IMR-90 (cell line): ENCODE data around the gene RPS8. TPM values are rescaled to one million over a fixed set of nuclear protein-coding genes. Genes with fewer than 3 reads are reported as not detected.

Experiments used
- ATAC-seq: fragments of 200-7000 bp; cut with Tn5 transposase; 2 replicates; pipeline ENCODE4 v1.9.1; 2020; ENCODE audit warnings: low read depth, mild to moderate bottlenecking, moderate library complexity
- BruUV-seq: library from RNA; stranded (reverse); fragments of 400-500 nt; replicated peaks from 2 replicates; lab custom pipeline; 2021; lab: Mats Ljungman, UMichigan
- CTCF ChIA-PET: fragments of 300-600 bp; formaldehyde crosslinking; extraction: SDS; loops from one replicate; lab custom pipeline; 2021; ENCODE audit warnings: antibody characterized with exemption; lab: Yijun Ruan, JAX
- POLR2A ChIA-PET: fragments of 300-600 bp; sonication (Branson Sonifier 250); formaldehyde crosslinking; loops from one replicate; lab custom pipeline; 2022; ENCODE audit warnings: antibody characterized with exemption; ENCODE audit not compliant: unreplicated experiment; lab: Charles Lee
- DNase-seq: peaks from one replicate; pipeline ENCODE4 v3.0.0; 2013
- H2AFZ ChIP-seq: replicated peaks from 2 replicates; pipeline ENCODE3; 2013; ENCODE audit warnings: low read length, mild to moderate bottlenecking; ENCODE audit not compliant: poor library complexity
- H2AK5ac ChIP-seq: 2 replicates; pipeline ENCODE4 v1.6.1; 2013; ENCODE audit warnings: low read depth, low read length, inconsistent platforms
- H2AK9ac ChIP-seq: replicated peaks from 2 replicates; pipeline ENCODE3; 2013; ENCODE audit warnings: mild to moderate bottlenecking, low read depth, low read length, moderate library complexity; ENCODE audit not compliant: poor library complexity
- H2BK120ac ChIP-seq: 2 replicates; pipeline ENCODE4 v1.6.1; 2013; ENCODE audit warnings: low read depth, low read length, inconsistent platforms
- H2BK15ac ChIP-seq: 3 replicates; pipeline ENCODE4 v1.6.1; 2013; ENCODE audit warnings: low read depth, low read length, inconsistent platforms
- H2BK20ac ChIP-seq: 2 replicates; pipeline ENCODE4 v1.6.1; 2013; ENCODE audit warnings: low read depth, mild to moderate bottlenecking, inconsistent platforms, low read length, moderate library complexity
- H2BK5ac ChIP-seq: 2 replicates; pipeline ENCODE4 v1.6.1; 2013; ENCODE audit warnings: mild to moderate bottlenecking, low read depth, low read length, inconsistent platforms; ENCODE audit not compliant: poor library complexity, severe bottlenecking
- H3K14ac ChIP-seq: replicated peaks from 2 replicates; pipeline ENCODE4 v1.6.1; 2013; ENCODE audit warnings: low read depth, low read length, inconsistent platforms
- H3K18ac ChIP-seq: 2 replicates; pipeline ENCODE4 v1.6.1; 2013; ENCODE audit warnings: low read depth, low read length, control low read depth
- H3K23ac ChIP-seq: 2 replicates; pipeline ENCODE4 v1.6.1; 2013; ENCODE audit warnings: low read depth, low read length, inconsistent platforms
- H3K27ac ChIP-seq: 2 replicates; pipeline ENCODE4 v1.5.1; 2013; ENCODE audit warnings: mild to moderate bottlenecking, control low read depth, low read length; ENCODE audit not compliant: insufficient read depth
- H3K27me3 ChIP-seq: 2 replicates; pipeline ENCODE4 v1.6.1; 2013; ENCODE audit warnings: low read length; ENCODE audit not compliant: control insufficient read depth, insufficient read depth
- H3K36me3 ChIP-seq: 2 replicates; pipeline ENCODE4 v1.6.1; 2013; ENCODE audit warnings: low read length, mixed read lengths; ENCODE audit not compliant: control insufficient read depth, insufficient read depth
- H3K4ac ChIP-seq: 2 replicates; pipeline ENCODE4 v1.6.1; 2013; ENCODE audit warnings: low read depth, low read length, inconsistent platforms
- H3K4me1 ChIP-seq: 2 replicates; pipeline ENCODE4 v1.6.1; 2013; ENCODE audit warnings: low read length, mixed read lengths; ENCODE audit not compliant: control insufficient read depth, insufficient read depth
- H3K4me2 ChIP-seq: 2 replicates; pipeline ENCODE4 v1.6.1; 2013; ENCODE audit warnings: low read depth, mild to moderate bottlenecking, control low read depth, low read length, moderate library complexity
- H3K4me3 ChIP-seq: 2 replicates; pipeline ENCODE4 v1.5.1; 2013; ENCODE audit warnings: low read depth, mild to moderate bottlenecking, control low read depth, low read length, moderate library complexity; ENCODE audit not compliant: insufficient read depth
- H3K56ac ChIP-seq: 2 replicates; pipeline ENCODE4 v1.6.1; 2013; ENCODE audit warnings: low read length, inconsistent platforms; ENCODE audit not compliant: insufficient read depth; ENCODE audit errors: extremely low read depth
- H3K79me1 ChIP-seq, 2 experiments: 2 replicates each; pipeline ENCODE4 v1.6.1; 2013; ENCODE audit warnings: low read length in 2 of 2, inconsistent platforms in 1 of 2, low read depth in 1 of 2
- H3K9ac ChIP-seq: 2 replicates; pipeline ENCODE4 v1.6.1; 2013; ENCODE audit warnings: low read depth, low read length, control low read depth
- H3K9me1 ChIP-seq: 2 replicates; pipeline ENCODE4 v1.6.1; 2013; ENCODE audit warnings: low read length, inconsistent platforms; ENCODE audit not compliant: insufficient read depth
- H3K9me3 ChIP-seq: 2 replicates; pipeline ENCODE4 v1.6.1; 2013; ENCODE audit warnings: low read length; ENCODE audit not compliant: control insufficient read depth, insufficient read depth
- H4K20me1 ChIP-seq: 2 replicates; pipeline ENCODE4 v1.6.1; 2013; ENCODE audit warnings: low read length, inconsistent platforms; ENCODE audit not compliant: insufficient read depth
- H4K5ac ChIP-seq: 2 replicates; pipeline ENCODE4 v1.6.1; 2013; ENCODE audit warnings: mild to moderate bottlenecking, low read depth, low read length, control low read depth
- H4K8ac ChIP-seq, 2 experiments: 2 replicates each; pipeline ENCODE4 v1.6.1; 2013; ENCODE audit warnings: low read depth in 2 of 2, low read length in 2 of 2, control low read depth in 1 of 2, inconsistent platforms in 1 of 2
- H4K91ac ChIP-seq: 2 replicates; pipeline ENCODE4 v1.6.1; 2013; ENCODE audit warnings: low read depth, low read length, inconsistent platforms; ENCODE audit not compliant: insufficient read depth
- BHLHE40 ChIP-seq: fragments of 150-350 bp; IDR thresholded peaks from 2 replicates; pipeline ENCODE4 v1.6.1; 2016; ENCODE audit warnings: mild to moderate bottlenecking, low read depth, low read length
- CEBPB ChIP-seq: IDR thresholded peaks from 2 replicates; pipeline ENCODE4 v1.6.1; 2012; ENCODE audit warnings: low read depth, low read length, improper control_type of control experiment
- CTCF ChIP-seq: conservative IDR thresholded peaks from 2 replicates; pipeline ENCODE4 v1.5.1; 2012; ENCODE audit warnings: mild to moderate bottlenecking, low read depth, low read length, improper control_type of control experiment
- ELK1 ChIP-seq: fragments of 150-350 bp; IDR thresholded peaks from 2 replicates; pipeline ENCODE4 v1.6.1; 2016; ENCODE audit warnings: low read depth, mild to moderate bottlenecking, low read length, moderate library complexity, borderline replicate concordance
- FOS ChIP-seq: fragments of 150-350 bp; IDR thresholded peaks from 2 replicates; pipeline ENCODE4 v1.6.1; 2016; ENCODE audit warnings: low read depth, low read length
- MAFK ChIP-seq: IDR thresholded peaks from 2 replicates; pipeline ENCODE4 v1.6.1; 2012; ENCODE audit warnings: low read depth, low read length, improper control_type of control experiment
- MAZ ChIP-seq: IDR thresholded peaks from 2 replicates; pipeline ENCODE4 v1.6.1; 2012; ENCODE audit warnings: low read depth, mild to moderate bottlenecking, low read length, improper control_type of control experiment, moderate library complexity, borderline replicate concordance
- MXI1 ChIP-seq: IDR thresholded peaks from 2 replicates; pipeline ENCODE4 v1.6.1; 2012; ENCODE audit warnings: low read depth, mild to moderate bottlenecking, low read length, moderate library complexity, borderline replicate concordance
- NFE2L2 ChIP-seq: fragments of 150-350 bp; IDR thresholded peaks from 2 replicates; pipeline ENCODE4 v1.6.1; 2016; ENCODE audit warnings: low read depth, mild to moderate bottlenecking, low read length
- POLR2A ChIP-seq: IDR thresholded peaks from 2 replicates; pipeline ENCODE4 v1.6.1; 2012; ENCODE audit warnings: mild to moderate bottlenecking, low read depth, low read length
- RAD21 ChIP-seq: IDR thresholded peaks from 2 replicates; pipeline ENCODE4 v1.6.1; 2012; ENCODE audit warnings: low read length, improper control_type of control experiment
- RCOR1 ChIP-seq: IDR thresholded peaks from 2 replicates; pipeline ENCODE4 v1.6.1; 2012; ENCODE audit warnings: mild to moderate bottlenecking, low read length, improper control_type of control experiment; ENCODE audit not compliant: insufficient replicate concordance
- RFX5 ChIP-seq: IDR thresholded peaks from 2 replicates; pipeline ENCODE4 v1.8.0; 2012; ENCODE audit warnings: low read depth, mild to moderate bottlenecking, low read length, moderate library complexity
- SMC3 ChIP-seq: fragments of 150-350 bp; IDR thresholded peaks from 2 replicates; pipeline ENCODE4 v1.6.1; 2016; ENCODE audit warnings: low read depth, mild to moderate bottlenecking, antibody characterized with exemption, low read length, moderate library complexity
- USF2 ChIP-seq: fragments of 150-350 bp; IDR thresholded peaks from 2 replicates; pipeline ENCODE4 v1.6.1; 2017; ENCODE audit warnings: mild to moderate bottlenecking, antibody characterized with exemption, low read length, low read depth
- WGBS, 2 experiments: methylation state at CpG; one replicate each; pipeline versions ENCODE4 v1.1.5 to v1.1.7; 2013; ENCODE audit warnings: missing lambda C conversion rate in 2 of 2; ENCODE audit not compliant: insufficient read length in 1 of 2; ENCODE audit errors: extremely low coverage in 2 of 2; 5-methylcytosine and 5-hydroxymethylcytosine counted together
- dilution Hi-C: fragments of 300-500 bp; cut with HindIII; formaldehyde crosslinking; loops from one replicate; pipeline ENCODE4 v1.14.3; 2018; ENCODE audit warnings: low sequenced_read_pairs; ENCODE audit not compliant: unreplicated experiment
- in situ Hi-C: fragments of 300-500 bp; cut with MboI; formaldehyde crosslinking; loops from 3 replicates; pipeline ENCODE4 v1.14.3; 2019; ENCODE audit warnings: low sequenced_read_pairs, inconsistent platforms, mixed read lengths
- intact Hi-C: fragments of 100-400 bp; cut with micrococcal nuclease; formaldehyde crosslinking; loops from 2 replicates; pipeline ENCODE4 v1.10.0; 2022
- polyA plus RNA-seq, 3 experiments: library from polyadenylated mRNA; depleted of rRNA; stranded (reverse); fragments of >200 nt; gene quantifications; 2 replicates each; pipeline ENCODE4 v1.2.3, GENCODE V29; 2012; ENCODE audit warnings: low replicate concordance in 1 of 3
- total RNA-seq: library from RNA; depleted of rRNA; stranded (reverse); fragments of >200 nt; gene quantifications from 2 replicates; pipeline ENCODE4 v1.2.3, GENCODE V29; 2012

Gene RPS8
- total and polyA plus RNA-seq, 2 of the 4 experiments (the other 2 are of a cell fraction): 2,171 to 2,255 TPM

GRCh38 chr1:44805311-44806024 lies 30.1 kb downstream of the RPS8 start:
- ChIA-PET CTCF (no interaction called here), POLR2A (interaction anchor here (1.0 kb wide), 1 partner anchor 14 kb away, joined by 3 read pairs; no protein-coding TSS in a partner anchor)
- DNase-seq: no peak
- 97% methylated on average over 14 of the region's 20 CpGs; no CpG with 5 or more reads in 1 of the 2 experiments for WGBS, 2 experiments
- no peak overlapping the region for H3K4me3 ChIP-seq
- H2BK120ac ChIP-seq: no peak overlapping the region
- in situ Hi-C loops: no loop called here
- no peak overlapping the region for H3K9ac ChIP-seq
- H3K9me3 ChIP-seq: no peaks in the 10 kb centered on the region
- H3K9me1 ChIP-seq: peaks cover 30% of the 10 kb centered on the region
- H2AFZ ChIP-seq: no peak overlapping the region
- peak overlapping the region; percentile 35 for H2AK9ac ChIP-seq
- dilution Hi-C loops: no loop called here
- H3K27me3 ChIP-seq: no peaks in the 10 kb centered on the region
- no peak overlapping the region for H3K56ac ChIP-seq
- peaks cover 29% of the 10 kb centered on the region for H4K20me1 ChIP-seq
- no peak overlapping the region; the same call in 1 of the 2 replicates for H3K27ac ChIP-seq
- no peak overlapping the region for H3K4ac ChIP-seq
- no peak overlapping the region for H2BK20ac ChIP-seq
- no peak overlapping the region for H3K14ac ChIP-seq
- no peak overlapping the region for H4K5ac ChIP-seq
- no peak overlapping the region for H4K91ac ChIP-seq
- BruUV-seq: no TSS peak
- no peak for ATAC-seq
- peaks cover 47% of the 10 kb centered on the region for H3K4me1 ChIP-seq
- no peak overlapping the region for H2BK15ac ChIP-seq
- H3K4me2 ChIP-seq: no peak overlapping the region
- H3K79me1 ChIP-seq: peaks cover 31 to 65% of the 10 kb centered on the region in 2 experiments
- H2BK5ac ChIP-seq: peak overlapping the region; percentile 16
- H4K8ac ChIP-seq: no peak overlapping the region
- no peak overlapping the region for H3K18ac ChIP-seq
- H3K23ac ChIP-seq: no peak overlapping the region
- peaks cover 37% of the 10 kb centered on the region for H3K36me3 ChIP-seq
- intact Hi-C loops: loop anchor here (5.0 to 10.0 kb wide), 2 partner anchors 73 to 499 kb away; partner anchors contain the start of gene RNU5D-1
- peak overlapping the region; percentile 14; the same call in 1 of the 2 replicates for H2AK5ac ChIP-seq
- TF ChIP-seq MXI1: no peak
- TF ChIP-seq RCOR1: no peak
- TF ChIP-seq RAD21: no peak
- TF ChIP-seq POLR2A: no peak; the same call in 1 of the 2 replicates
- no peak for TF ChIP-seq SMC3
- TF ChIP-seq RFX5: no peak
- no peak for TF ChIP-seq MAZ
- no peak for TF ChIP-seq USF2
- TF ChIP-seq BHLHE40: no peak
- TF ChIP-seq CTCF: no peak
- no peak for TF ChIP-seq FOS
- TF ChIP-seq ELK1: no peak
- no peak for TF ChIP-seq NFE2L2
- TF ChIP-seq MAFK: no peak
- TF ChIP-seq CEBPB: no peak
